HEK293 (cell line): ENCODE results near the gene ENO3.

ENCODE experiments used
- CTCF ChIA-PET: fragments of 350-600 bp; formaldehyde crosslinking; extraction: SDS; loops from one replicate; lab custom pipeline; 2021; ENCODE audit warnings: antibody characterized with exemption; lab: Yijun Ruan, JAX
- POLR2A ChIA-PET: fragments of 300-600 bp; formaldehyde crosslinking; extraction: SDS; loops from one replicate; lab custom pipeline; 2020; ENCODE audit warnings: antibody characterized with exemption, inconsistent platforms; lab: Yijun Ruan, JAX
- H3K27ac ChIP-seq: fragments of 200-500 bp; sonication (Bioruptor generic); 2 replicates; pipeline ENCODE4 v1.5.1; 2014; ENCODE audit warnings: low read depth, low read length, control low read depth, inconsistent platforms; ENCODE audit errors: extremely low read depth
- H3K36me3 ChIP-seq, 2 experiments: fragments of 200-500 bp in 1 of 2; sonication (Bioruptor generic) in 1 of 2; 1 replicate in 1 of 2; 2 replicates in 1 of 2; pipeline ENCODE4 v1.5.1; 2014 to 2017; ENCODE audit warnings: inconsistent platforms in 2 of 2, low read length in 2 of 2; ENCODE audit not compliant: control insufficient read depth in 2 of 2, insufficient read depth in 1 of 2
- H3K4me1 ChIP-seq: fragments of 200-500 bp; sonication (Bioruptor generic); 2 replicates; pipeline ENCODE4 v1.5.1; 2014; ENCODE audit warnings: mild to moderate bottlenecking, low read length, inconsistent platforms; ENCODE audit not compliant: control insufficient read depth, insufficient read depth
- H3K4me3 ChIP-seq: 2 replicates; pipeline ENCODE4 v1.5.1; 2011; ENCODE audit warnings: low read depth, mild to moderate bottlenecking, control low read depth, low read length, moderate library complexity
- H3K9me3 ChIP-seq: fragments of 200-500 bp; sonication (Bioruptor generic); 2 replicates; pipeline ENCODE4 v1.5.1; 2014; ENCODE audit warnings: low read depth, low read length, inconsistent platforms; ENCODE audit not compliant: control insufficient read depth, insufficient read depth
- HIC1 ChIP-seq: fragments of 450-650 bp; formaldehyde crosslinking; IDR thresholded peaks from 2 replicates; pipeline ENCODE4 v1.5.1; 2016; ENCODE audit warnings: missing biosample characterization, missing genetic modification characterization
- PRDM10 ChIP-seq: fragments of 450-650 bp; formaldehyde crosslinking; IDR thresholded peaks from 2 replicates; pipeline ENCODE4 v1.5.1; 2016; ENCODE audit warnings: missing biosample characterization, missing genetic modification characterization
- SP3 ChIP-seq: fragments of 450-650 bp; formaldehyde crosslinking; IDR thresholded peaks from 2 replicates; pipeline ENCODE4 v1.5.1; 2016; ENCODE audit warnings: missing biosample characterization, missing genetic modification characterization
- ZBTB17 ChIP-seq: fragments of 450-650 bp; formaldehyde crosslinking; IDR thresholded peaks from 2 replicates; pipeline ENCODE4 v1.5.1; 2016; ENCODE audit warnings: missing biosample characterization, missing genetic modification characterization
- ZBTB48 ChIP-seq: fragments of 450-650 bp; formaldehyde crosslinking; IDR thresholded peaks from 2 replicates; pipeline ENCODE4 v1.5.1; 2016; ENCODE audit warnings: missing biosample characterization, missing genetic modification characterization
- ZBTB8A ChIP-seq: fragments of 450-650 bp; formaldehyde crosslinking; IDR thresholded peaks from 2 replicates; pipeline ENCODE4 v1.5.1; 2016; ENCODE audit warnings: missing biosample characterization, missing genetic modification characterization
- ZNF223 ChIP-seq: fragments of 450-650 bp; formaldehyde crosslinking; IDR thresholded peaks from 2 replicates; pipeline ENCODE4 v1.5.1; 2016; ENCODE audit warnings: missing biosample characterization, missing genetic modification characterization
- ZNF24 ChIP-seq: fragments of 450-650 bp; formaldehyde crosslinking; IDR thresholded peaks from 2 replicates; pipeline ENCODE4 v1.5.1; 2016; ENCODE audit warnings: missing biosample characterization, missing genetic modification characterization
- ZNF26 ChIP-seq: fragments of 450-650 bp; formaldehyde crosslinking; IDR thresholded peaks from 2 replicates; pipeline ENCODE4 v1.5.1; 2016; ENCODE audit warnings: missing biosample characterization, missing genetic modification characterization
- ZNF292 ChIP-seq: fragments of 450-650 bp; formaldehyde crosslinking; IDR thresholded peaks from 2 replicates; pipeline ENCODE4 v1.5.1; 2016; ENCODE audit warnings: low read depth, missing biosample characterization, missing genetic modification characterization, borderline replicate concordance
- ZNF366 ChIP-seq: fragments of 450-650 bp; formaldehyde crosslinking; conservative IDR thresholded peaks from 2 replicates; pipeline ENCODE4 v1.5.1; 2016; ENCODE audit warnings: missing biosample characterization, missing genetic modification characterization
- ZNF529 ChIP-seq: fragments of 450-650 bp; formaldehyde crosslinking; IDR thresholded peaks from 2 replicates; pipeline ENCODE4 v1.5.1; 2017; ENCODE audit warnings: missing genetic modification characterization, missing biosample characterization; ENCODE audit not compliant: insufficient replicate concordance
- ZNF76 ChIP-seq: fragments of 450-650 bp; formaldehyde crosslinking; IDR thresholded peaks from 2 replicates; pipeline ENCODE4; 2016; ENCODE audit warnings: low read depth, missing biosample characterization, missing genetic modification characterization, borderline replicate concordance
- TF ChIP-seq, protein P1 (sequence below): fragments of 450-650 bp; formaldehyde crosslinking; IDR thresholded peaks from 2 replicates; pipeline ENCODE4 v1.5.1; 2016; ENCODE audit warnings: missing biosample characterization, missing genetic modification characterization

ENO3 gene

DNA sequence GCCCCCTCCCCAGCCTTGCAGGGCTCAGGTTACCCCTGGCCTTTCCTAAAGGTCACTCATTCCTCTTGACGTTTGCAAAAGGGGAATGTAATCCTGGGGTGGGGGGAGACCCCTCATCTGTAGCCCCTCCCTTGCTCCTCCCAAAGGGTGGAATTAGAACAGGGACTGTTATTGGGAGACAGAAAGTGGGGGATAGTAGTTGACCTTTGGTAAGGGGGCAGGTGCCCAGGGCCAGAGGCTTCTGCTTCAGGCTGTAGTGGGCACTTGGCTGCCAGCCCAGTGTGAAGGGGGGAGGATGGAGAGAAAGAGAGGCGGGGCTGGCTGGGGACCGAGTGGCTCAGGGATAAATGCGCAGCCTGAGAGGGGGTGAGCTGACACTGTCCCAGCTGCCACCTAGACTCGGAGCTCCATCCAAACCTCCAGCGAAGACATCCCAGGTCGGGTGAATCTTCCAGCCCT lies at the start of gene ENO3:
Gene ENO3, plus strand, starts transcription at position 374 of the 459 bp plus-strand sequence. CDS start 711 bp downstream, outside the sequence.
- peak within 1 kb of the TSS; percentile 29 for H3K4me3 ChIP-seq
- CTCF ChIA-PET: interaction anchor here (1.1 to 1.5 kb wide), 2 partner anchors 42 to 489 kb away, joined by 3 to 4 read pairs; no protein-coding TSS in a partner anchor
- H3K36me3 ChIP-seq: peaks cover 2 to 16% of the 10 kb centered on the region in 2 experiments; a peak in 2 of 3 replicates
- peak within 1 kb of the TSS; percentile 99 for H3K27ac ChIP-seq
- POLR2A ChIA-PET: interaction anchor here (0.9 to 17.9 kb wide), 6 partner anchors 8 to 47 kb away, joined by 3 to 358 read pairs (median 4); partner anchors contain the start of genes INCA1, KIF1C, RNF167 and SLC25A11
- TF ChIP-seq SP3 (tag by site-specific recombination): peak; percentile 41; the same call in 1 of the 2 replicates
- TF ChIP-seq ZNF366 (tag by site-specific recombination): peak; percentile 76
- TF ChIP-seq PRDM10 (tag by site-specific recombination): 0 out of 2 replicates have a peak, but pooled peaks have one; percentile 18
- 0 out of 2 replicates have a peak, but pooled peaks have one; percentile 22 for TF ChIP-seq ZNF76 (tag by site-specific recombination)
- 0 out of 2 replicates have a peak, but pooled peaks have one; percentile 20 for TF ChIP-seq HIC1 (tag by site-specific recombination)
- TF ChIP-seq, protein P1, sequence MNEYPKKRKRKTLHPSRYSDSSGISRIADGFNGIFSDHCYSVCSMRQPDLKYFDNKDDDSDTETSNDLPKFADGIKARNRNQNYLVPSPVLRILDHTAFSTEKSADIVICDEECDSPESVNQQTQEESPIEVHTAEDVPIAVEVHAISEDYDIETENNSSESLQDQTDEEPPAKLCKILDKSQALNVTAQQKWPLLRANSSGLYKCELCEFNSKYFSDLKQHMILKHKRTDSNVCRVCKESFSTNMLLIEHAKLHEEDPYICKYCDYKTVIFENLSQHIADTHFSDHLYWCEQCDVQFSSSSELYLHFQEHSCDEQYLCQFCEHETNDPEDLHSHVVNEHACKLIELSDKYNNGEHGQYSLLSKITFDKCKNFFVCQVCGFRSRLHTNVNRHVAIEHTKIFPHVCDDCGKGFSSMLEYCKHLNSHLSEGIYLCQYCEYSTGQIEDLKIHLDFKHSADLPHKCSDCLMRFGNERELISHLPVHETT (tag by site-specific recombination): 0 out of 2 replicates have a peak, but pooled peaks have one; percentile 3
- 0 out of 2 replicates have a peak, but pooled peaks have one; percentile 3 for TF ChIP-seq ZBTB8A (tag by site-specific recombination)
- no peak for TF ChIP-seq ZNF292
- TF ChIP-seq ZNF223 (tag by site-specific recombination): no peak
- TF ChIP-seq ZBTB48: peak; percentile 41; the same call in 1 of the 2 replicates
- TF ChIP-seq ZNF26 (tag by site-specific recombination): no peak
- TF ChIP-seq ZBTB17: peak; percentile 29; the same call in 1 of the 2 replicates
- TF ChIP-seq ZNF24 (tag by site-specific recombination): no peak
- TF ChIP-seq ZNF529 (tag by site-specific recombination): no peak
- H3K9me3 ChIP-seq: no peaks in the 10 kb centered on the region
- peaks cover 16% of the 10 kb centered on the region for H3K4me1 ChIP-seq
